ENCODE measurements around the gene ROR1. TPM values are rescaled to one million over a fixed set of nuclear protein-coding genes. Genes with fewer than 3 reads are reported as not detected.

Gene ROR1
- total RNA-seq, 1 donor from 2014 or later, result 131 TPM

GRCh38 chr1:63731117-63732043 is 42.4 kb upstream of the ROR1 start:
- no peak for DNase-seq (ENCODE audit: low spot score)
- H3K36me3 Mint-ChIP-seq (ENCODE audit: low read depth), result peaks cover 8% of the 10 kb centered on the region
- no peaks in the 10 kb centered on the region for H3K27me3 Mint-ChIP-seq (ENCODE audit: low read depth)
- TF ChIP-seq CTCF (IDR thresholded peaks at IDR 0.05), result no peak
- H3K4me1 Mint-ChIP-seq (ENCODE audit: low read depth), result peaks cover 29% of the 10 kb centered on the region
- H3K9me3 Mint-ChIP-seq (ENCODE audit: low read depth), result peaks cover 17% of the 10 kb centered on the region
- H3K4me3 Mint-ChIP-seq (ENCODE audit: unreplicated experiment), result peak overlapping the region; percentile 45
- peak overlapping the region; percentile 94 for H3K27ac Mint-ChIP-seq (ENCODE audit: unreplicated experiment)

GRCh38 chr1:63732666-63733065 is 41.2 kb upstream of the ROR1 start:
- Mint-ChIP-seq H3K9me3 (ENCODE audit: low read depth) (peaks cover 28% of the 10 kb centered on the region), H3K27me3 (ENCODE audit: low read depth) (no peaks in the 10 kb centered on the region), H3K36me3 (ENCODE audit: low read depth) (peaks cover 12% of the 10 kb centered on the region), H3K4me1 (ENCODE audit: low read depth) (peaks cover 29% of the 10 kb centered on the region), H3K4me3 (ENCODE audit: unreplicated experiment) (no peak overlapping the region), H3K27ac (ENCODE audit: unreplicated experiment) (peak overlapping the region; percentile 94)
- no peak for DNase-seq (ENCODE audit: low spot score)
- TF ChIP-seq CTCF (IDR thresholded peaks at IDR 0.05), result no peak

- H3K36me3 Mint-ChIP-seq (ENCODE audit: low read depth), result peaks cover 12% of the 10 kb centered on the region
- TF ChIP-seq CTCF (IDR thresholded peaks at IDR 0.05), result no peak
- H3K4me1 Mint-ChIP-seq (ENCODE audit: low read depth), result peaks cover 10% of the 10 kb centered on the region
- no peak for DNase-seq (ENCODE audit: low spot score)
- H3K4me3 Mint-ChIP-seq (ENCODE audit: unreplicated experiment), result no peak overlapping the region
- no peaks in the 10 kb centered on the region for H3K27me3 Mint-ChIP-seq (ENCODE audit: low read depth)
- no peak overlapping the region for H3K27ac Mint-ChIP-seq (ENCODE audit: unreplicated experiment)
- H3K9me3 Mint-ChIP-seq (ENCODE audit: low read depth), result peaks cover 24% of the 10 kb centered on the region
Observed at GRCh38 chr1:63738772-63739171, 35.0 kb upstream of the ROR1 start.

GRCh38 chr1:63739452-63739851 is 34.4 kb upstream of the ROR1 start:
- Mint-ChIP-seq H3K4me3 (ENCODE audit: unreplicated experiment) (no peak overlapping the region), H3K9me3 (ENCODE audit: low read depth) (peaks cover 23% of the 10 kb centered on the region), H3K27me3 (ENCODE audit: low read depth) (no peaks in the 10 kb centered on the region), H3K27ac (ENCODE audit: unreplicated experiment) (no peak overlapping the region), H3K36me3 (ENCODE audit: low read depth) (peaks cover 12% of the 10 kb centered on the region), H3K4me1 (ENCODE audit: low read depth) (peaks cover 15% of the 10 kb centered on the region)
- TF ChIP-seq CTCF (IDR thresholded peaks at IDR 0.05), result peak; percentile 16
- no peak for DNase-seq (ENCODE audit: low spot score)

- Mint-ChIP-seq H3K27me3 (ENCODE audit: low read depth) (no peaks in the 10 kb centered on the region), H3K4me1 (ENCODE audit: low read depth) (peaks cover 22% of the 10 kb centered on the region), H3K27ac (ENCODE audit: unreplicated experiment) (no peak overlapping the region), H3K9me3 (ENCODE audit: low read depth) (peaks cover 16% of the 10 kb centered on the region), H3K36me3 (ENCODE audit: low read depth) (peaks cover 9% of the 10 kb centered on the region), H3K4me3 (ENCODE audit: unreplicated experiment) (no peak overlapping the region)
- TF ChIP-seq CTCF (IDR thresholded peaks at IDR 0.05), result no peak
- DNase-seq (ENCODE audit: low spot score), result no peak
Observed at GRCh38 chr1:63740432-63740831, 33.4 kb upstream of the ROR1 start.
